ENCODE data around the gene SIPA1L3.
A peak's percentile ranks its signal among the peaks of the same experiment; 100 is the strongest.

Gene SIPA1L3

DNA sequence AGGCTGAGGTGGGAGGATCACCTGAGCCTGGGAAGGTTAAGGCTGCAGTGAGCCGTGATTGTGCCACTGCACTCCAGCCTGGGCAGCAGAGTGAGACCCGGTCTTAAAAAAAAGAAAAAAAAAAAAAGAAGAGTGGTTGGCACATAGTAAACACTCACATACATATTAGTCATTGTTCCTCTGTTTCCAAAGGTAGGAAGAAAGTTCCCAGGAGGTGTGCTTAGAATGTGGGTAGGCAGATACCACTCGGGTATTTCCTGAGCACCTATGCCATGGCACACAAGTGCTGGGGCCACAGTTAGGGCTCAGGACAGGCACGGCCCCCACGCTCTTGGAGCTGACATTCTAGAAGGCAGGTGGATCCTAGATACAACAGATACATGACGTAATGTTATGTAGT, 41.4 kb downstream of the SIPA1L3 start:
- no peak for DNase-seq (ENCODE audit: low read depth)

DNA sequence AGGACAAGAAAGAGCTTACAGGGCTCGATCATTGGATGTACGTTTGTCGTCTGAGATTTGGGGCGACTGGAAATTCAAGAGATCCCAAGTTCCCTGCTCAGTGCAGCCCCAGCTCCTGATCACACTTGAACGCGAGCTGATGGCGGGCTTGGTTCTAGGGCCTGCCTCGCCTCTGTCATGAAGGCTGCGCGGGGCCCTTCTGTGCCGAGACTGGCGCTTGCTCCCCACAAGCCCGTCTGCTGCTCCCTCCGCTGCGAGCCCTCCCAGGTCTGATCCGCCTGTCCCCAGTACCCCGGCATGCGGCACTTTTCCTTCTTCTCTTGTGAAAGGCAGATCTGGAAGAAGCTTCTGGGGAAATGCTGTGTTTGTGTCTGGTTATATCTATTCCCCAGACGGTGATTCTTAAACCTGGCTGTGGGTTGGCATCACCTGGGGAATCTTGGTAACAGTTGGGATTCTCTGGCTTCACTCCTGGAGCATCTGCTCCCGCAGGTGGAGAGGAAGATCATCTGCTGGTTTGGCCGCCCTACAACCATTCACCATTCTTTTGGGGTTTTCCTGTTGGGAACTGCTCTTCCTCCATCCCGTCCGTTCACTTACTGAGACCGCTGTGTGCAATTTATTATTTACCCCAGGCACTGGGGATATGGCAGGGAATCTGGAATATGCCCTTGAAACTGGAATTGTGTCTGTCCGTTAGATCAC, 43.6 kb downstream of the SIPA1L3 start:
- no peak for DNase-seq (ENCODE audit: low read depth)

DNA sequence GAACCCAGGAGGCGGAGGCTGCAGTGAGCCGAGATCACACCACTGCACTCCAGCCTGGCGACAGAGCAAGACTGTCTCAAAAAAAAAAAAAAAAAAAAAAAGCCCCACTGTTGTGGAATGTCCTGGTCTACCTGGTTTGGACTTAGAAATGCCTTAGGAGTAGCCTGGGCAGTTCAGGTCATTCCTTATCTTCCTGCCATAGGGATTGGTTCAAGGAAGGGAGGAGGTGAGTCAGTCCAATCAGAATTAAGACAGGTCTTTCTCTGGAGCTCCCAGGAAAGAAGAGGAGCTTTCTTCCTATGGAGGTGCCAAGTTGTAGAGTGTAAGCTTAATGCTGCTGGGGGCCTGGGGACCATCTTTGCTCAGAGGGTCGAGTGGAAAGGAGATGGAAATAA, 44.8 kb downstream of the SIPA1L3 start:
- DNase-seq (ENCODE audit: low read depth) = no peak

DNA sequence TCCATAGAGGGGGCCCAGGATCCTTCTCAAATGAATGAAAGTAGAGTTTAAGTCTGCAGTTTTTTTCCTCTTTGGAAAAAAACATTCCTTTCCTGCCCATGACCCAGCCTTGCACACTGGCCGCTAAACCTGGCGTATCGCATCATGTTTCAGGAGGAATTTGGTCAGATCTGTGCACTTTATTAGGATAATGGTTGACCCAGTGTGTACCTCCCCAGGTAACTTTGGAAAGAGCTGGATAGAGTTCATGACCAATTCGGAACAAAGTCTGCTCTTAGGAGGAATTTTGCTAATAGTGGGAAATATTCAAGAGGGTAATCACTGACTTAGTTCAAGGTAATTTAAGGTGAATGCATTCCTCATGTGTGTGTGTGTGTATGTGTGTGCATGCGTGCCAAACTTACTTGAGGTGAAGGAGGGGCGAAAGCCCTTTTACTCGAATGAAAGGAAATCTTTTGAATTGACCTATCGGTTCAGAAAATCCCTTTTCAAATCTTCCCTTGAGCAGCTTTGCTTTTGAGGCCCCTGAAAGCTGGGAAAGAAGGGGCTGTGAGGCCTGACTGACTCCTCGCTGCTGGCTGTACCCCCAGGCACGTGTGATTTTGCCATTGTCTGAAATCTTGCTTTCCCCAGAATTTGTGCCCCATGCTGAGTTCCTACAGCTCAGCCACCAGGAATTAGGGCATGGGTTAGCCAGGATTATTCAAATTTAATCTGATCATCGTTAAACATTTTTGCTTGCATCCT, 46.3 kb downstream of the SIPA1L3 start:
- DNase-seq (ENCODE audit: low read depth) = no peak

DNA sequence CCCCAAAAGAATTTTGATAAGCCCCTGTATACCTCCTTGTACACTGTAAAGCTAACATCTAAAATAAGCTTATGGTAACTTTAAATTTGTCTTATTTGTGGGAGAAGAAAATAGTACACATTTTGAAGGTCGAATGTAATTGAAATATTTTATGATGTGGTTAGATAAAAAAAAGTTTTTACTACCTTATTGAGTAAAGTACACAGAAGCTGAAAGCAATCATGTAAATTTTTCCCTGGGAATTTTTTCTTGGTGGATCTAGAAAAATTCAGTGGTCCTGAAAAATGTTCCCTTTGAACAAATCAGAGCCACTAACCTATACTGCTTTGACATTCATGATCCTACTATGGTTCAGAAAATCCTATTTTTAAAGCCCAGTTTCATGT, 46.9 kb downstream of the SIPA1L3 start:
- no peak for DNase-seq (ENCODE audit: low read depth)

DNA sequence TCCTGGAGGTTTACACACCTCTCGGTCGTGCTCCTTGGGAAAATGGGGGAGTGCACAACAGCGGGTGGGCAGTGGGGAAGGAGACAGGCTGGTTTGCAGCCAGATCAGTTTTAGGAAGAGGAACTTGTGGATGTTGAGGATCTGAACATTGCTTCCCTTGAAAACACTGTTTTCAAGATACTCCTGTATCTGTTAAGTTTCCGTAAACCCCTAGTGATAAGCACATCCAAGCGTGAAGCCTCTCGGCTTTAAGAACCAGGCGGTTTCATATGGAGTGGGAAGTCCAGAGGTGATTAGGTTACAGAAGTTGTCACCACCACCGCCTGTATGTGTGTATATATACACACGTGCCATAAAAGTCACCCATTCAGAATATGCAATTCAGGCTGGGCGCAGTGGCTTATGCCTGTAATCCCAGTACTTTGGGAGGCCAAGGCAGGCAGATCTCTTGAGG, 47.4 kb downstream of the SIPA1L3 start:
- DNase-seq (ENCODE audit: low read depth) = no peak

DNA sequence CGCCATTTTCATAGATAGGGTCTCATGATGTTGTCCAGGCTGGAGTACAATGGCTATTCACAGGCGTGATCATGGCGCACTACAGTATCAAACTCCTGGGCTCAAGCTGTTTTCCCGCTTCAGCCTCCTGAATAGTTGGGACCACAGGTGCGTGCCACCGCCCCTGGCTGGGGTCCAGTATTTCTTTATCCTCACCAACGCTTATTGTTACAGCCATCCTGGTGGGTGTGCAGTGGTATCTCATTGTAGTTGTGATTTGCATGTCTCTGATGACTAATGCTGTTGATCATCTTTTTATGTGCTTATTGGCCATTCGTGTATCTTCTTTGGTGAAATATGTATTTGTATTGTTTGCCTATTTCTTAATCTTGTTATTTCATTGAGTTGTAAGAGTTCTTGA, 49.0 kb downstream of the SIPA1L3 start:
- no peak for DNase-seq (ENCODE audit: low read depth)

DNA sequence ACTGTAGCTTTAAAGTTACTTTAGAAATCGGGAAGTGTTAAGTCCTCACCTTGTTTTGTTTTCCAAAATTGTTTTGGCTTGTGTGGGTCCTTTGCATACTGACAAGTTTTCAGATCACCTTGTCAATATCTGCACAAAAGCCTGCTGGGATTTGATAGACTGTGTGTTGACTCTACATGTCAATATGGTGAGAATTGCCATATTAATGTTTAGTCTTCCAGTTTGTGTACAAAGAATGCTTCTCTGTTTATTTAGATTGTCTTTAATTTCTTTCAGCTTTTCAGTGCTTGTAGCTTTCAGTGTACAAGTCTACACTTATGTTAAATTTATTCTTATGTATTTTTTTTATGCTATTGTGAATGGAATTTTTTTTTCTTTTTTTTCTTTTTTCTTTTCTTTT, 50.2 kb downstream of the SIPA1L3 start:
- no peak for DNase-seq (ENCODE audit: low read depth)

DNA sequence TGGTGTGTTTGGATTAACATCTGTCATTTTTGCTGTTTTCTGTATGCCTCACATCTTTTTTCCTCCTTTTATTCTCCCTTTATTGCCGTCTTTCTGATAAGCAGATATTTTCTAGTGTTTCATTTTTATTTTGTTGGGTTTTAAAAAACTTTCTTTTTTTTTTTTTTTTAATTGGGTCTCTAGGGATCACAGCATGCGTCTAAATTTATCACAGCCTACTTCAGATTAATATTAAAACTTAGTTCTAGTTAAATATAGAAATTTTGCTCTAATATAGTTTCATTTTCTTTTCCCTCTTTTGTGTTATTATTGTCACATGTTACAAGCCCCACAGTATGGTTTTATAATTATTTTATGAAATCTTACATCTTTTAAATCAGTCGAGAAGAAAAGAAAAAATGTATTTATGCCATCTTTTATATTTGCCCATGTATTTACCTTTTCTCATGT, 52.7 kb downstream of the SIPA1L3 start:
- no peak for DNase-seq (ENCODE audit: low read depth)

DNA sequence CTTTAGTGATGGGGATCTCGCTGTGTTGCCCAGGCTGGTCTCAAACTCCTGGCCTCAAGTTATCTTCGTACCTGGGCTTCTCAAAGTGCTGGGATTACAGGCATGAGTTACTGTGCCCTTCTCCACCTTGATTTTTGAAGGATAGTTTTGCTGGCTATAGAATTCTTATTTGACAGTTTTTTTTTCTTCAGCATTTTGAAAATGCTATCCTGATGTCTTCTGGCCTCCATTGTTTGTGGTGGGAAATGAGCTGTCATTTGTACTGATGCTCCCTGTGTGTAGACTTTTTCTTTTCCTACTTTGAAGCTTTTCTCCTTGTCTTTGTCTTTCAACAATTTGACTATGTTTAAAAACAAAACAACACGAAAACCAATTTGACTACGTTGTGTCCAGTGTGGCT, 54.2 kb downstream of the SIPA1L3 start:
- DNase-seq (ENCODE audit: low read depth) = no peak

DNA sequence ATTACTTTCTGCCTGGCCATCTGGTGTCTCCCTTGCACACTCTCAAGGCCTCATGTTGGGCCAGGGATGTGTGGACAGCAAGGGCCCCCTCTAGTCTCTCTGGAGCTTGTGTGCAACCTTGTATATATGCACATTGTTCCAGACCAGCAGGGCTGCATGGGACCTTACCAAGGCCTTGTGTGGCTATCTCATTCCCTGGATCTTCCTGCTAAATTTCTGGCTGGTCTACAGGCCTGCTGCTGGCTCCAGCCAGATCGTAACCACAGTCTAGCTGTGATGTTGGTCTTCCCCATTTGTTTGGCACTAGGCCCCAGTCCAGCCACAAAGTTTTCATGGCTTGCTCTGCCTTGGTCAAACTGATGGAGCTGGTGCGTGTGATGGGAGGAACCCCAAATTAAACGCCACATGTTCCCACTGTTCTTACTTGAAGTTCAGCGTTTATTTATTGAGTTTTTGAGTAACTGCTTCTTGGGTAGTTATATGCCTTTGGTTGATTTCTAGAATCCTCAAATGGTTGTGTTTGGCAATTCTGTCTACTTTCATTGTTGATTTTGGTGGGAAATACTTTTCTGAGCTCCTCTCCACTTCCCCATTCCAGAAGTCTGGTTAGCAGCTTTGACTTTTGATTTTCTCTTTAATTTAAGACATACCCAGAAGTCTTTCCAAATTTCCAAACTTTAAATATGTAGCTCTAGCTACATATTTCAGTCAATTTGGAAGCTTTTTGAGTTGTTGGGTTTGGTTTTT, 56.4 kb downstream of the SIPA1L3 start:
- peak; percentile 35 for DNase-seq (ENCODE audit: low read depth)

DNA sequence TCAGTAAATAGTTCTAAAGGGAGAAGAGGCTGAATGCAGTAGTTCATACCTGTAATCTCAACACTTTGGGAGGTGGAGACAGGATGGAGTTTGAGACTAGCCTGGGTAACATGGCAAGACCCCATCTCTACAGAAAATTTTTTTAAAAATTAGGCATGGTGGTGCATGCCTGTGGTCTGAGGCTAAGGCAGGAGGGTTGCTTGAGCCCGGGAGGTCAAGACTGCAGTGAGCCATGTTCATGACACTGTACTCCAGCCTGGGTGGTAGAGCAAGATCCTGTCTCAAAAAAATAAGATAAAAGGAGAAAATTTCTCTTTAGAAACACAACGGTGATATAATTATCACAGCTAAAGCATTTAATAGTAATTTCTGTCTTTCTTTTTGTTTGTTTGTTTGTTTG, 57.1 kb downstream of the SIPA1L3 start:
- DNase-seq (ENCODE audit: low read depth) = no peak

DNA sequence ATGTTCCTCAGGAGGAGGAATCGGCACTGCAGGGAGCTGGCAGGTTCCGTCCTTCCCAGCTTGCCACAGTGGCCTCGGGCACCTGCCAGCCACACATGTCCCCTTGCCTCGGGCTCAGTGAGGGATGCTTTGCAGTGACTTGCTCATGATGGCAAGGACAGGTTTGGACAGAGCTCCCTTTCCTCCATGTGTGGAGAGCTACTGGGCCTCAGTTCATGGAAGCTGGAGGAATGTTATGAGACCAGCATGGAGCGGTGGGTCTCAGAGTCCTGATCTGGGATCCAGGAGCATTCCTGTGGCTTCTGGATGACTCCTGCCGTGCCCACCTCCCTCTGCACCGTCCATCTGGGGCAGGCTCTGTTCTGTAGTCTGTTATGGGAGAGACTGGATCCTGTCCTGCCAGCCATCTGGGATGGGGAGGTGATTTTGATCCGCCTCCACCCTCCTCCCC, 59.2 kb downstream of the SIPA1L3 start:
- no peak for DNase-seq (ENCODE audit: low read depth)

DNA sequence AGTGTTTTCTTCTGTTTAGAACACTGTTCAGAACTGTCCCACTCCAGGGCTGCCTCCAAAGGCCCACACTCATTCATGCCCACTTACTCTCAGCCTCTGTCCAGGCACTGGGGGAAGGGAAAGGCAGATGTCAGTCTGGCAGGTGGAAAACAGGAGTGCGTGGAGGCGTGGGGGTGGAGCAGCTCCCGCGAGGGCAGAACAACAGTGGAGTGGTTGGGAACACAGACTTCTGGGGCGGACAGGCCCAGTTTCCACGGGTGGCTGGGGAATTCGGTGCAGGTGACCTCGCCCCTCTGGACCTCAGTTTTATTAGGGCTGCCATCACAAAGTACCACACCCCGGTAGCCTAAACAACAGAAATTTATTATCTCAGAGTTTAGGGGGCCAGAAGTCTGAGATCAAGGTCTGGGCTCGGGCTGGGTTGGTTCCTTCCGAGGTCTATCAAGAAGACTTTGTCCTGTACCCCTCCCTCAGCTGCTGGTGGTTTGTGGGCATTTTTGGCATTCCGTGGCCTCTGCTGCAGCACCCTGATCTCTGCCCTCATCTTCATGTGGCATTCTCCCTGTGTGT, 59.7 kb downstream of the SIPA1L3 start:
- DNase-seq (ENCODE audit: low read depth) = no peak

DNA sequence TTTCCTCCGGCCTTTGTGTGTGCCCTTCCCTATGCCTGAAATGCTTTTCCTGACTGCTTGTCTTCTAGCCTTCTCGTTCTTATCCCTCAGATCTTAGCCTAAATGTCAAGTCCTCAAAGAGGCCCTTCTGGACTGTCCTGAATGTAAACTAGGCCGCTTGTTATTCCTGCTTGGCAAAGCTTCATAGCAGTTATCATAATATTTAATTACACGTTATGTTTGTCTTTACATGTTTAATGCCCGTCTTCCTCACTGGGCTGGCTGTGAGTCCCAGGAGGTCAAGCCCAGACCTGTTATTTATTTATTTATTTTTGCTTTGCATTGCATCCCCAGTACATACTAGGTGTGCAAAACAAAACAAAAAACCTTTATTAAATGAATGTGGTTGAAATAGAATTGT, 62.7 kb downstream of the SIPA1L3 start:
- DNase-seq (ENCODE audit: low read depth) = no peak

DNA sequence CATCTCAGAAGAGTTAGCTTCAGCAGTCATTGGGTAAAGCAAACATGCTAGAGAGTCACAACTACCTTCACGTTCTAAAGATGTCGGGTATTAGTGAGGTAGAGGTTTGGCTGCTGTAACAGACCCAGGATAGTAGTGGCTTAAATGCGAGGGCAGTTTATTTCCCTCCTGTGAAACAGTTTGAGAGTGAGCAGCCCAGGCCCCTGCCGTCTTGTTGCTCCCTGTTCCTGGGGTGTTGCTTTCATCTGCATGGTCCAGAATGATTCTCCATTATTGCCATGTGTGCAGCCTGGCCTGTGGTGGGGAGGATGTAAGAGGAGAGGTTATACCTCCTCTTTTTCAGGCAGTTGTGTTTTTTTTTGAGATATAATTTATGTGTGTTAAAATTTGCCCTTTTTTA, 63.7 kb downstream of the SIPA1L3 start:
- no peak for DNase-seq (ENCODE audit: low read depth)

DNA sequence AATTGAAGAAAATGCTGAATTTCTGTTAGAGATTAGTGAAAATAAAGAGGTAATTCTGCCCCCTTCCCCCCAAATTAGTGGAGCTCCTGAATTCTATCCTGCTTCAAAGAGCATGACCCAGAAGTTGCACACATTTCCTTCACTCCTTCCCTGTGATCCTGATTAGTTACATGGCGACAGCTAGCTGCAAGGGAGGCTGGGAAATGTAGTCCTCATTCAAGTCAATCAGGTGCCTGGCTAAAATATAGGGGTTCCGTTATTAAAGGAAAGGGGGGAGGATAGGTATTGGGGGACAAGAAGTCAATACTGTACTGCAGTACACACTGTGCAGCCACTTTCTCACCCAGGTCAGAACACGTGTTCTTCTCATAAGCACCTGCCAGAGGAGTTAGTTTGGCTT, 65.8 kb downstream of the SIPA1L3 start:
- no peak for DNase-seq (ENCODE audit: low read depth)

DNA sequence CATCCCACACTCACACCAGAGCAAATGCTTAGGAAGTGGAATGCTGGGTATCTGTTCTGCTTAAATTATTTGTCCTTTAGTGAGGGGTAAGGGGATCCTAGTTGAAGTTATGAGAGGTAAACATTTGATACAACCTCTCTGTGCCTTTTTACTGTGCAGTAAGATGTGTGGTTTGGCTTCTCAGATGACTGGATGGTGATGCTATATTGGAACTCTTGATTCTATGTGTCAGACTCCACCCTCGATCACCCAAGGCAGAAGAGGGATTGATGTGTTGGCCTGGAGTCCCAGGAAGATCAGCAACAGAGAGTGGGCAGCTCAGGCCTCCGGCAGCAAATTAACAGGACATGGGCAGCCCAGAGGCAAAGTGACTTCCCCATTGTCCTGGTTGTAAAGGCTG, 66.7 kb downstream of the SIPA1L3 start:
- DNase-seq (ENCODE audit: low read depth) = no peak

DNA sequence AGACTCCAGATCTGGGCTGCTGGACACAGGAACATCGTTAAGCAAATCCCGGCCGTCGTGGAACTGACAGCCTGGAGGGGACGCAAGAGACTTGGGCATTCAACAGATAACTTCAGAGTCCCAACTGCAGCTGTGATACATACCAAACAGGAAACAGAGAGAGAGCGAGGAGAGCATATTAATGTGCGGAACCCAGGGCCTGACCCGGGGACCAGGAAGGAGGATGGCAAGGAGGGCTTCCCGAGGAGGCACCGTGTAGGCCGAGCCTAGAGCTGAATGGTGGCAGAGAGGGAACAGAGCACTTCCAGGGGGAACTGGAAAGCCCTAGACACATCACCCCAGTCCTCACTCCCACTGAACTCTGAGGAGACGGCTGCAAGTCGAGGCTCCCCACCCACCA, 68.1 kb downstream of the SIPA1L3 start:
- no peak for DNase-seq (ENCODE audit: low read depth)

DNA sequence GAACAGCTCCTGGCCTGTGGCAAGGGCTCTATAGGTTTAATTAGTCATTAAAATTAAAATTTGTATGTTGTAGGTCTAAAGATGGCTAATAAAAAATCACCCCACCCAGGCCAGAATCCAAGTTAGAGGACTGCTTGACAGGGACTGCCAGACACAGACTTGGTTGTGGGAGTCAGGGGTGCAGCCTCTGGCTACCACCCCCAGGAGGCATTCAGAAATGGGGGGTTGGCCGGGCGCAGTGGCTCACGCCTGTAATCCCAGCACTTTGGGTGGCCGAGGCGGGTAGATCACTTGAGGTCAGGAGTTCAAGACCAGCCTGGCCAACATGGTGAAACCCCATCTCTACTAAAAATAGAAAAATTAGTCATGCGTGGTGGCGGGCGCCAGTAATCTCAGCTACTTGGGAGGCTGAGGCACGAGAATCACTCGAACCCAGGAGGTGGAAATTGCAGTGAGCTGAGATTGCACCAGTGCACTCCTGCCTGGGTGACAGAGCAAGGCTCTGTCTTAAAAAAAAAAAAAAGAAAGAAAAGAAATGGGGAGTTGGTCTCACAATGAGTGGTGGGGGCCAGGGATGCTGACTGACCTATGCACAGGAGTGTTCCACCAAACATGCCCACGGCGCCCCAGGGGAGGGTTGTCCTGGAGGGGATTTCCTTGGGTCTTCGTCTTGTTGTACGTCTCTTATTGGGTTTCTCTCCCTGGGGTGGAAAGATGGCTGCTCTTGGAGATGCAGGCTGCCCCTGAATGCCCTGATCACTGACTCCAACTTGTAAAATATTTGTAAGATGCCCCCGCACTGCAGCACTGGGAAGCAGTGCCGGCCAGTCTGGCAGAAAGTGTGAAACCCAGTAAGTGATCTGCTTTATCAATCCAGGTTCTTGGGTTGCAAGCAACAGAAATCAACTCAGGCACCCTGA, 68.8 kb downstream of the SIPA1L3 start:
- DNase-seq (ENCODE audit: low read depth) = no peak

DNA sequence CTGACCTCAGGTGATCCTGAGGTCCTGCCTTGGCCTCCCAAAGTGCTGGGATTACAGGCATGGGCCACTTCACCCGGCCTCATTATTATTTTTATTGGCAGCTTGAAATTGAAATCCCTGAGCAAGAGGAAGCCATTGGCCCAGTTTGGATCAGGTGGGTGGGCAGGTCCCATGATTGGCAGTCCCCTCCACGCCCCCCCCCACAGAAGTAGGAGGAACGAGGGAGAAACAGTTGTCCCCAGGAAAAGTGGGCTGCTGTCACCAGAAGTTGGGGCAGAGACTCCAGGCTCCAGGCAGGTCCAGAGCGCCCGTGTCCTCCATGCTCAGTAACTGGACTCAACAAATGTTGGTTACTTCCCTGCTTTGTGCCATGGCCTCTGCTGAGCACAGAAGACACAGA, 70.4 kb downstream of the SIPA1L3 start:
- DNase-seq (ENCODE audit: low read depth) = no peak

DNA sequence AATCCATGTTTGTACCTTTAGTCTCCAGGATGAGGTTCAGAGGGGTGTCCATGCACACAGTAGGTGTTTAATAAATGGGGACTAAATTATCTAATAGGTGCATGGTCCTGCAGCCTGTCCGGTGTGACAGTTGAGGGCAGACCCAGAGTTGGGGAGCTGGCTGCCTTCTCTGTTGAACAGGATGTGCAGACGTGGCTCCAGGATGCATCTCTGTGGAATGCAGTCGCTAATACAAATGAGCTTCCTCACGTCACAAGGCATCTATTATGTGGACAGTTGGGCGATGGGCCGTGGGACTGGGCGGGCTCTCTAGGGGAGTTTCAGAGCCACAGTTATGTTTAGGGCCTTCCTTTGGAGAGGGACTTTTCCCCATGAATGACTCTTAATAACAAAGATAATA, 71.0 kb downstream of the SIPA1L3 start:
- no peak for DNase-seq (ENCODE audit: low read depth)

All from GM04504 (cell line).